B cell (primary cell): ENCODE data around the gene MAP4K2. TPM values are rescaled to one million over a fixed set of nuclear protein-coding genes. Genes with fewer than 3 reads are reported as not detected.

Experiments used
- ATAC-seq: fragments of 200-7000 bp; cut with Tn5 transposase; one replicate; pipeline ENCODE4 v1.10.0; 2021; ENCODE audit warnings: low read depth, mild to moderate bottlenecking, moderate number of reproducible peaks, moderate library complexity
- CTCF ChIA-PET: fragments of 350-600 bp; sonication (Branson Sonifier 250); formaldehyde crosslinking; loops from one replicate; lab custom pipeline; 2021; ENCODE audit warnings: antibody characterized with exemption, inconsistent platforms; lab: Charles Lee
- POLR2A ChIA-PET: fragments of 350-600 bp; sonication (Branson Sonifier 250); formaldehyde crosslinking; loops from one replicate; lab custom pipeline; 2021; ENCODE audit warnings: antibody characterized with exemption; lab: Charles Lee
- DNase-seq: peaks from one replicate; pipeline ENCODE4 v3.0.0; 2013
- H2AFZ ChIP-seq: 2 replicates; pipeline ENCODE4 v1.6.1; 2012; ENCODE audit warnings: mild to moderate bottlenecking, low read depth, low read length; ENCODE audit not compliant: insufficient read depth, poor library complexity, severe bottlenecking
- H3K27ac ChIP-seq, 2 donors: 1 replicate in 1 of 2; 2 replicates in 1 of 2; pipeline ENCODE4 v1.5.1; 2012 to 2013; ENCODE audit warnings: low read length in 2 of 2, mild to moderate bottlenecking in 2 of 2, moderate library complexity in 1 of 2
- H3K27me3 ChIP-seq, 4 experiments: fragments of 200-600 bp in 1 of 4; sonication (generic) in 1 of 4; replicated peaks in 1 of 4; 1 replicate in 2 of 4; 2 replicates in 2 of 4; pipeline versions ENCODE4 v1.6.1 to v1.7.0; 2013 to 2016; ENCODE audit warnings: low read length in 3 of 4, mild to moderate bottlenecking in 2 of 4, mixed read lengths in 1 of 4, moderate library complexity in 1 of 4; ENCODE audit not compliant: insufficient read depth in 4 of 4, control insufficient read depth in 3 of 4; ENCODE audit errors: control extremely low read depth in 1 of 4
- H3K36me3 ChIP-seq, 2 experiments: replicated peaks in 1 of 2; 1 replicate in 1 of 2; 2 replicates in 1 of 2; pipeline versions ENCODE4 v1.6.1 to v1.7.1; 2013; ENCODE audit warnings: low read length in 1 of 2; ENCODE audit not compliant: insufficient read depth in 2 of 2, control insufficient read depth in 1 of 2; ENCODE audit errors: control extremely low read depth in 1 of 2, extremely low read depth in 1 of 2
- H3K4me1 ChIP-seq, 2 donors: fragments of 200-600 bp in 1 of 2; sonication (generic) in 1 of 2; 1 replicate in 1 of 2; 2 replicates in 1 of 2; pipeline versions ENCODE4 v1.5.1 to v1.6.1; 2013 to 2017; ENCODE audit warnings: low read length in 2 of 2; ENCODE audit not compliant: control insufficient read depth in 2 of 2, insufficient read depth in 2 of 2
- H3K4me2 ChIP-seq: replicated peaks from 2 replicates; pipeline ENCODE3; 2012; ENCODE audit warnings: mild to moderate bottlenecking, low read depth, low read length; ENCODE audit not compliant: poor library complexity, severe bottlenecking
- H3K4me3 ChIP-seq, 5 experiments: fragments of 200-600 bp in 1 of 5; sonication (generic) in 1 of 5; 1 replicate in 3 of 5; 2 replicates in 2 of 5; pipeline versions ENCODE4 v1.5.1 to v1.7.0; 2011 to 2016; ENCODE audit warnings: low read length in 4 of 5, mild to moderate bottlenecking in 4 of 5, low read depth in 2 of 5, control low read depth in 1 of 5, moderate library complexity in 1 of 5; ENCODE audit not compliant: insufficient read depth in 1 of 5; ENCODE audit errors: control extremely low read depth in 1 of 5, extremely low read depth in 1 of 5
- H3K79me2 ChIP-seq: fragments of 200-600 bp; sonication (generic); one replicate; pipeline ENCODE4 v1.6.0; 2016; ENCODE audit warnings: low read length; ENCODE audit not compliant: control insufficient read depth, insufficient read depth
- H3K9ac ChIP-seq: fragments of 200-600 bp; sonication (generic); 2 replicates; pipeline ENCODE4 v1.6.1; 2017; ENCODE audit warnings: mild to moderate bottlenecking, low read length, moderate library complexity
- H3K9me3 ChIP-seq, 3 donors: one replicate each; pipeline versions ENCODE4 v1.6.1 to v1.7.1; 2013; ENCODE audit warnings: low read length in 2 of 3; ENCODE audit not compliant: control insufficient read depth in 2 of 3, insufficient read depth in 1 of 3; ENCODE audit errors: control extremely low read depth in 1 of 3
- H4K20me1 ChIP-seq: 2 replicates; pipeline ENCODE4 v1.6.0; 2012; ENCODE audit warnings: mild to moderate bottlenecking, low read length; ENCODE audit not compliant: insufficient read depth, control insufficient read depth, poor library complexity, severe bottlenecking
- H3K27ac Mint-ChIP-seq: one replicate; pipeline ENCODE4 v1.8.0; 2021; ENCODE audit warnings: mixed read lengths
- H3K27me3 Mint-ChIP-seq: one replicate; pipeline ENCODE4 v1.8.0; 2021; ENCODE audit warnings: mixed read lengths
- H3K4me1 Mint-ChIP-seq: one replicate; pipeline ENCODE4 v1.8.0; 2021; ENCODE audit warnings: mixed read lengths
- H3K4me3 Mint-ChIP-seq: one replicate; pipeline ENCODE4 v1.8.0; 2021; ENCODE audit warnings: mixed read lengths
- H3K9me3 Mint-ChIP-seq: one replicate; pipeline ENCODE4 v1.8.0; 2022; ENCODE audit warnings: mixed read lengths; ENCODE audit not compliant: insufficient read depth
- EZH2 ChIP-seq: IDR thresholded peaks from 2 replicates; pipeline ENCODE4 v1.6.1; 2012; ENCODE audit warnings: borderline replicate concordance, low read depth, mild to moderate bottlenecking, moderate library complexity, low read length; ENCODE audit not compliant: insufficient read depth, poor library complexity, severe bottlenecking
- WGBS: methylation state at CpG from one replicate; pipeline ENCODE4 v1.1.5; 2013; ENCODE audit warnings: missing lambda C conversion rate; ENCODE audit not compliant: insufficient coverage; 5-methylcytosine and 5-hydroxymethylcytosine counted together
- intact Hi-C: fragments of 100-400 bp; cut with micrococcal nuclease; formaldehyde crosslinking; loops from one replicate; pipeline ENCODE4 v1.10.0; 2022
- polyA plus RNA-seq: library from polyadenylated mRNA; depleted of rRNA; stranded (reverse); fragments of >200 nt; gene quantifications from 2 replicates; pipeline ENCODE4 v1.2.3, GENCODE V29; 2012
- total RNA-seq, 2 donors: library from RNA; stranded (reverse); fragments of 120-200 nt in 1 of 2; gene quantifications; 1 replicate in 1 of 2; 2 replicates in 1 of 2; pipeline versions ENCODE4 v1.2.3 to v1.2.4, GENCODE V29; 2013 to 2022
- TF ChIP-seq, protein P1 (sequence below): fragments of 200-600 bp; IDR thresholded peaks from one replicate; pipeline ENCODE4 v1.8.0; 2022; ENCODE audit warnings: antibody characterized with exemption, mild to moderate bottlenecking

The MAP4K2 gene
- total and polyA plus RNA-seq, 2 donors (not counting 1 experiment from before 2014, with no cell fraction given): 118 to 163 TPM

- H3K4me1 Mint-ChIP-seq: peaks cover 58% of the 10 kb centered on the region
- H3K9ac ChIP-seq: peak overlapping the region; percentile 94
- H3K27ac Mint-ChIP-seq: peak overlapping the region; percentile 100
- peak overlapping the region; percentile 75 for H2AFZ ChIP-seq
- ATAC-seq: peak; percentile 46
- H3K4me3 Mint-ChIP-seq: peak overlapping the region; percentile 97
- peaks cover 29 to 50% of the 10 kb centered on the region in 2 donors for H3K4me1 ChIP-seq
- H3K4me2 ChIP-seq: peak overlapping the region; percentile 99
- peak overlapping the region; percentile 97 to 98 for H3K27ac ChIP-seq
- TF ChIP-seq, protein P1, sequence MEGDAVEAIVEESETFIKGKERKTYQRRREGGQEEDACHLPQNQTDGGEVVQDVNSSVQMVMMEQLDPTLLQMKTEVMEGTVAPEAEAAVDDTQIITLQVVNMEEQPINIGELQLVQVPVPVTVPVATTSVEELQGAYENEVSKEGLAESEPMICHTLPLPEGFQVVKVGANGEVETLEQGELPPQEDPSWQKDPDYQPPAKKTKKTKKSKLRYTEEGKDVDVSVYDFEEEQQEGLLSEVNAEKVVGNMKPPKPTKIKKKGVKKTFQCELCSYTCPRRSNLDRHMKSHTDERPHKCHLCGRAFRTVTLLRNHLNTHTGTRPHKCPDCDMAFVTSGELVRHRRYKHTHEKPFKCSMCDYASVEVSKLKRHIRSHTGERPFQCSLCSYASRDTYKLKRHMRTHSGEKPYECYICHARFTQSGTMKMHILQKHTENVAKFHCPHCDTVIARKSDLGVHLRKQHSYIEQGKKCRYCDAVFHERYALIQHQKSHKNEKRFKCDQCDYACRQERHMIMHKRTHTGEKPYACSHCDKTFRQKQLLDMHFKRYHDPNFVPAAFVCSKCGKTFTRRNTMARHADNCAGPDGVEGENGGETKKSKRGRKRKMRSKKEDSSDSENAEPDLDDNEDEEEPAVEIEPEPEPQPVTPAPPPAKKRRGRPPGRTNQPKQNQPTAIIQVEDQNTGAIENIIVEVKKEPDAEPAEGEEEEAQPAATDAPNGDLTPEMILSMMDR: no peak
- TF ChIP-seq EZH2: no peak
- POLR2A ChIA-PET: interaction anchor here (0.6 to 8.9 kb wide), 13 partner anchors 10 to 787 kb away, joined by 3 to 175 read pairs (median 8); partner anchors contain the start of genes FAU, MAP4K2, MRPL49 and PYGM
- no peaks in the 10 kb centered on the region for H3K9me3 ChIP-seq
- H3K36me3 ChIP-seq: peaks cover 0 to 16% of the 10 kb centered on the region in 2 experiments
- peaks cover 34% of the 10 kb centered on the region for H4K20me1 ChIP-seq
- peaks cover 36% of the 10 kb centered on the region for H3K79me2 ChIP-seq
- no peaks in the 10 kb centered on the region for H3K27me3 ChIP-seq
- H3K9me3 Mint-ChIP-seq: no peaks in the 10 kb centered on the region
- peak; percentile 92 for DNase-seq
- intact Hi-C loops: loop anchor here (1.0 to 10.0 kb wide), 7 partner anchors 27 to 829 kb away; partner anchors contain the start of genes CDC42BPG, EHBP1L1, EHD1 and FAM89B
- no peaks in the 10 kb centered on the region for H3K27me3 Mint-ChIP-seq
- H3K4me3 ChIP-seq: peak overlapping the region; percentile 48 to 99 (median 73)
- CTCF ChIA-PET: interaction anchor here (1.2 to 13.7 kb wide), 8 partner anchors 15 to 101 kb away, joined by 3 to 280 read pairs (median 33); partner anchors contain the start of genes MAP4K2 and SF1
- WGBS: under 1% methylated on average over 32 of the region's 52 CpGs
Observed at GRCh38 chr11:64745521-64746328, 57.3 kb downstream of the MAP4K2 start.
